CD14-positive monocyte (primary cell): ENCODE data around the gene SEMA4D. TPM values are rescaled to one million over a fixed set of nuclear protein-coding genes. Genes with fewer than 3 reads are reported as not detected.

Experiments used
- DNase-seq, 3 donors: peaks; one replicate each; pipeline ENCODE4 v3.0.0-alpha.2; 2011 to 2022
- H2AFZ ChIP-seq: 2 replicates; pipeline ENCODE4 v1.6.0; 2012; ENCODE audit warnings: mild to moderate bottlenecking, low read depth, low read length, inconsistent platforms; ENCODE audit not compliant: insufficient read depth, poor library complexity, severe bottlenecking
- H3K27ac ChIP-seq, 2 donors: 1 replicate in 1 of 2; 2 replicates in 1 of 2; pipeline ENCODE4 v1.5.1; 2012 to 2013; ENCODE audit warnings: low read length in 2 of 2, control low read depth in 1 of 2, inconsistent platforms in 1 of 2, low read depth in 1 of 2, mild to moderate bottlenecking in 1 of 2
- H3K27me3 ChIP-seq, 2 donors: one replicate each; pipeline versions ENCODE4 v1.6.0 to v1.6.1; 2011 to 2013; ENCODE audit warnings: low read length in 2 of 2; ENCODE audit not compliant: control insufficient read depth in 2 of 2, insufficient read depth in 2 of 2
- H3K36me3 ChIP-seq, 2 donors: replicated peaks in 1 of 2; 1 replicate in 1 of 2; 2 replicates in 1 of 2; pipeline versions ENCODE4 v1.5.1 to v1.6.1; 2012 to 2013; ENCODE audit warnings: low read length in 2 of 2, control low read depth in 1 of 2, inconsistent platforms in 1 of 2, mild to moderate bottlenecking in 1 of 2; ENCODE audit not compliant: insufficient read depth in 2 of 2, control insufficient read depth in 1 of 2
- H3K4me1 ChIP-seq, 2 donors: 1 replicate in 1 of 2; 2 replicates in 1 of 2; pipeline versions ENCODE4 v1.5.1 to v1.6.1; 2012 to 2013; ENCODE audit warnings: low read length in 2 of 2, control low read depth in 1 of 2, inconsistent platforms in 1 of 2, mild to moderate bottlenecking in 1 of 2, moderate library complexity in 1 of 2; ENCODE audit not compliant: insufficient read depth in 2 of 2, control insufficient read depth in 1 of 2
- H3K4me2 ChIP-seq: replicated peaks from 2 replicates; pipeline ENCODE3; 2012; ENCODE audit warnings: low read length, moderate library complexity, mild to moderate bottlenecking; ENCODE audit not compliant: poor library complexity, severe bottlenecking; ENCODE audit errors: extremely low read depth
- H3K4me3 ChIP-seq, 3 experiments: fragments of 200-600 bp in 1 of 3; sonication (generic) in 1 of 3; replicated peaks in 1 of 3; 1 replicate in 2 of 3; 2 replicates in 1 of 3; pipeline ENCODE4 v1.5.1; 2011 to 2013; ENCODE audit warnings: low read length in 3 of 3, mild to moderate bottlenecking in 3 of 3, control low read depth in 2 of 3, low read depth in 2 of 3, inconsistent platforms in 1 of 3, moderate library complexity in 1 of 3
- H3K79me2 ChIP-seq: 2 replicates; pipeline ENCODE4 v1.6.0; 2012; ENCODE audit warnings: mild to moderate bottlenecking, control low read depth, inconsistent platforms, low read length, moderate library complexity; ENCODE audit not compliant: insufficient read depth
- H3K9ac ChIP-seq: 2 replicates; pipeline ENCODE4 v1.6.0; 2017; ENCODE audit warnings: low read length, mild to moderate bottlenecking; ENCODE audit not compliant: insufficient read depth, poor library complexity, severe bottlenecking
- H3K9me3 ChIP-seq, 2 donors: replicated peaks in 1 of 2; 1 replicate in 1 of 2; 2 replicates in 1 of 2; pipeline versions ENCODE4 v1.5.1 to v1.6.1; 2012 to 2013; ENCODE audit warnings: low read length in 2 of 2, control low read depth in 1 of 2; ENCODE audit not compliant: control insufficient read depth in 1 of 2, insufficient read depth in 1 of 2
- H4K20me1 ChIP-seq: 2 replicates; pipeline ENCODE4 v1.6.0; 2012; ENCODE audit warnings: mild to moderate bottlenecking, low read length, control low read depth, moderate library complexity; ENCODE audit not compliant: insufficient read depth
- H3K27ac Mint-ChIP-seq, 7 donors: one replicate each; pipeline ENCODE4 v1.8.0; 2020; ENCODE audit warnings: mild to moderate bottlenecking in 7 of 7, mixed read lengths in 7 of 7, moderate library complexity in 6 of 7, inconsistent platforms in 2 of 7
- H3K27me3 Mint-ChIP-seq, 3 donors: one replicate each; pipeline ENCODE4 v1.8.0; 2021 to 2022; ENCODE audit warnings: low read depth in 3 of 3, mild to moderate bottlenecking in 3 of 3, mixed read lengths in 3 of 3, moderate library complexity in 3 of 3, inconsistent platforms in 1 of 3
- H3K36me3 Mint-ChIP-seq, 2 donors: one replicate each; pipeline ENCODE4 v1.8.0; 2020; ENCODE audit warnings: mixed read lengths in 2 of 2, inconsistent platforms in 1 of 2, mild to moderate bottlenecking in 1 of 2
- H3K4me1 Mint-ChIP-seq: one replicate; pipeline ENCODE4 v1.8.0; 2020; ENCODE audit warnings: mild to moderate bottlenecking, mixed read lengths
- H3K4me3 Mint-ChIP-seq, 2 donors: one replicate each; pipeline ENCODE4 v1.8.0; 2020; ENCODE audit warnings: mild to moderate bottlenecking in 2 of 2, mixed read lengths in 2 of 2, moderate library complexity in 1 of 2
- H3K9me3 Mint-ChIP-seq, 7 donors: one replicate each; pipeline ENCODE4 v1.8.0; 2020 to 2022; ENCODE audit warnings: mixed read lengths in 7 of 7, mild to moderate bottlenecking in 6 of 7, moderate library complexity in 6 of 7, inconsistent platforms in 2 of 7
- WGBS: methylation state at CpG from one replicate; pipeline ENCODE4 v1.1.5; 2013; ENCODE audit warnings: missing lambda C conversion rate; ENCODE audit not compliant: insufficient coverage; 5-methylcytosine and 5-hydroxymethylcytosine counted together
- intact Hi-C, 2 donors: fragments of 100-400 bp; cut with micrococcal nuclease; formaldehyde crosslinking; loops; one replicate each; pipeline versions ENCODE4 v1.15.0 to v1.15.1; 2023
- polyA plus RNA-seq, 3 donors: library from polyadenylated mRNA; depleted of rRNA in 1 of 3; unstranded in 2 of 3; stranded (reverse) in 1 of 3; fragments of 300-500 nt in 2 of 3; fragments of >200 nt in 1 of 3; fragmentation: Illumina TruSeq in 2 of 3; gene quantifications; 1 replicate in 2 of 3; 2 replicates in 1 of 3; pipeline ENCODE4 v1.2.3, GENCODE V29; 2012 to 2021
- TF ChIP-seq, protein P1 (sequence below): fragments of 200-600 bp; IDR thresholded peaks from one replicate; pipeline ENCODE4 v1.8.0; 2022; ENCODE audit warnings: antibody characterized with exemption, mild to moderate bottlenecking

SEMA4D gene
- polyA plus RNA-seq, 3 donors = 28.2 to 117 (median 28.6) TPM

DNA sequence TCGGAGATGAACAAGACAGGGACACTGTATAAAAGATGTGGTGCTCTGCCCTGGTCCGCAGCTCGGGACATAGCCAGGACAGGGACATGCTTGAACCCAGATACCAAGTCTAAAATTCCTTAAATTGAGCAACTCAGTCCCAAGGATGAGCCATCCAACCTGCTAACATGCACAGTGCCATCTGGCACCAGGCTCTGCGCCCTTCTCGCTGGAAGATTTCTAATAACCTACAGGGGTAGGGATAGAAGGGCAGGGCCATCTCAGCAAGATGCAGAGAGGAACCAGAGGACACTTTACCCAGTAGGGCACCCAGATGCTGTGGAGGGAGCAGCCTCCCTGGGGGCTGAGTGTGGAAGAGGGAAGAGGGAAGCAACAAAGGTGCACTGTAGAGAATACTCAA lies 60.1 kb downstream of the SEMA4D start:
- Histone ChIP-seq H3K36me3 (peaks cover 15 to 31% of the 10 kb centered on the region in 2 donors), H3K79me2 (peaks cover 91% of the 10 kb centered on the region), H3K4me1 (peaks cover 50 to 58% of the 10 kb centered on the region in 2 donors), H3K27ac (peak overlapping the region in 1 of 2 donors; percentile 30), H4K20me1 (peaks cover 86% of the 10 kb centered on the region), H3K4me2 (no peak overlapping the region), H2AFZ (no peak overlapping the region), H3K27me3 (no peaks in the 10 kb centered on the region), H3K9ac (no peak overlapping the region), H3K9me3 (no peaks in the 10 kb centered on the region), H3K4me3 (no peak overlapping the region)
- Mint-ChIP-seq H3K4me3 (no peak overlapping the region), H3K36me3 (peaks cover 44 to 59% of the 10 kb centered on the region in 2 donors), H3K27me3 (no peaks in the 10 kb centered on the region), H3K9me3 (no peaks in the 10 kb centered on the region), H3K4me1 (peaks cover 58% of the 10 kb centered on the region), H3K27ac (peak overlapping the region in 4 of 7 donors; percentile 30 to 51 (median 39))
- 86% methylated on average over 3 of the region's 5 CpGs for WGBS
- TF ChIP-seq, protein P1, sequence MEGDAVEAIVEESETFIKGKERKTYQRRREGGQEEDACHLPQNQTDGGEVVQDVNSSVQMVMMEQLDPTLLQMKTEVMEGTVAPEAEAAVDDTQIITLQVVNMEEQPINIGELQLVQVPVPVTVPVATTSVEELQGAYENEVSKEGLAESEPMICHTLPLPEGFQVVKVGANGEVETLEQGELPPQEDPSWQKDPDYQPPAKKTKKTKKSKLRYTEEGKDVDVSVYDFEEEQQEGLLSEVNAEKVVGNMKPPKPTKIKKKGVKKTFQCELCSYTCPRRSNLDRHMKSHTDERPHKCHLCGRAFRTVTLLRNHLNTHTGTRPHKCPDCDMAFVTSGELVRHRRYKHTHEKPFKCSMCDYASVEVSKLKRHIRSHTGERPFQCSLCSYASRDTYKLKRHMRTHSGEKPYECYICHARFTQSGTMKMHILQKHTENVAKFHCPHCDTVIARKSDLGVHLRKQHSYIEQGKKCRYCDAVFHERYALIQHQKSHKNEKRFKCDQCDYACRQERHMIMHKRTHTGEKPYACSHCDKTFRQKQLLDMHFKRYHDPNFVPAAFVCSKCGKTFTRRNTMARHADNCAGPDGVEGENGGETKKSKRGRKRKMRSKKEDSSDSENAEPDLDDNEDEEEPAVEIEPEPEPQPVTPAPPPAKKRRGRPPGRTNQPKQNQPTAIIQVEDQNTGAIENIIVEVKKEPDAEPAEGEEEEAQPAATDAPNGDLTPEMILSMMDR = no peak
- DNase-seq = no peak
- intact Hi-C loops = no loop called here

DNA sequence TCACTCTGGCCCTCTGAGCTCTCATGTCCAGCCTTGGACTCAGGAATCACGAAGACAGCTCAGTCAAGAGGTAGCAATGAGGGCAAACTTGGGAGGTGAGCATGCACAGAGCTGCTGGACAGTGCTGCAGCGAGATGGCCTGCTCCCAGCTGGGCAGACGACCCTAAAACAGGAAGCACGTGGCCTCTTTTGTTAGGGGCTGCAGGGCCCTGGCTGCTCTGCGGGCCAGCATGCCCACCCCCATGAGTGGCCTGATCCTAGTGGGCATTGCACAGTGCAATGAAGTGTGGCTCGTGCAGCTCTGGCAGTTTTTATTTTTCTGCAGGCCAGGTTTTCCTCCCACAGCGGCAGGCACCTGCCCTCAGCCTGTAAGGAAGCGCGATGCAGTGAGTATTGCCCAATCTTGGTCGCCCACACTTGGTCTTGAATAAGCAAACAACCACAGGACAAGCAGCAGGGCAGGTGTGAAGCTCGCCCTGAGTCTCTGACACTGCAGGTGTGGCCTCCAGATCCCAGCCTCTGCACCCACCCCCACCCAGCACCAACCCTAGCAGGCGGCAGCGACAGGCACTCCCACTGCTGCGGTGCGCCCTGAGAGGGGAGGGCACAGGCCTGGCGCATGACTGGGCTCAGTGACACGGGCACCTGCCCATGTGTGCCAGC lies 60.8 kb downstream of the SEMA4D start:
- TF ChIP-seq, protein P1 = no peak
- Histone ChIP-seq H3K9ac (no peak overlapping the region), H4K20me1 (peaks cover 86% of the 10 kb centered on the region), H3K27ac (peak overlapping the region in 1 of 2 donors; percentile 30), H3K4me2 (no peak overlapping the region), H3K4me3 (no peak overlapping the region), H3K79me2 (peaks cover 91% of the 10 kb centered on the region), H2AFZ (no peak overlapping the region), H3K36me3 (peaks cover 15 to 34% of the 10 kb centered on the region in 2 donors), H3K4me1 (peaks cover 47 to 58% of the 10 kb centered on the region in 2 donors), H3K9me3 (no peaks in the 10 kb centered on the region), H3K27me3 (no peaks in the 10 kb centered on the region)
- WGBS = 36% methylated on average over 17 of the region's 17 CpGs
- peak overlapping the region in 2 of 7 donors; percentile 50 to 51 for H3K27ac Mint-ChIP-seq
- H3K27me3 Mint-ChIP-seq = no peaks in the 10 kb centered on the region
- DNase-seq = peak in 1 of 3 donors; percentile 38
- peaks cover 58% of the 10 kb centered on the region for H3K4me1 Mint-ChIP-seq
- peaks cover 44 to 59% of the 10 kb centered on the region in 2 donors for H3K36me3 Mint-ChIP-seq
- no peaks in the 10 kb centered on the region for H3K9me3 Mint-ChIP-seq
- H3K4me3 Mint-ChIP-seq = no peak overlapping the region
- intact Hi-C loops = no loop called here
